Fibroblast of skin of abdomen (primary cell): Measurements from ENCODE around the gene TXNL4B.
"Not testable (repeated sequence)": the region's sequence is repeated elsewhere in the genome, so short reads cannot be mapped to it uniquely, and the experiment has no call there.

Experiments
- DNase-seq: peaks from one replicate; pipeline ENCODE4 v3.0.0-alpha.2; 2013

TXNL4B gene

GRCh38 chr16:72111657-72112451 lies 18.4 kb upstream of the TXNL4B start:
- DNase-seq, result no peak

GRCh38 chr16:72110662-72111615 lies 17.5 kb upstream of the TXNL4B start:
- DNase-seq, result no peak

DNA sequence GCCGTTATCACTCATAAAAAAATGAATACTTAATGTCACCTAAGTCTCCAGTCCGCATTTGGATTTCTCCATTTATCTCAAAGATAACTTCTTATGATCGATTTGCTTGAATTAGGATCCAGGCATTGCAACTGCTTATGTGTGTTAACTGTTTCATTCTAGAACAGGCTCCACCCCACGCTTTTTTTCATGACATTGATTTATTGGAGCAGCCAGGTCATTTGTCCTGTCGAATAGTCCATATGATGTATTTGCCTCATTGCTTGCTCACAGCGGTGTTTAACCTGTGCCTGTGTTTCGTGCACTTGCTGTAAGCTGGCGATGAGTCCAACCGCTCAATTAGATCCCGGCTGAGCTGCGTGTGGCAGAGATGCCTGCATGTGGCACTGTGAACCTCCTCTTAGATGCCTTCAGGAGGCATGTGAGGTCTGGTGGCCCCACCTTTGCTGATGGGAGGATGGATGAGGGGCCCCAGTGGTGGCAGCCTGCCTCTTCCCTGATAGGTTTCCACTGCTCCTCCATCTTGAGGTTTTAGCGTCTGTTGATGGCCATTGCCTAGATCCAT lies 16.6 kb upstream of the TXNL4B start:
- no peak for DNase-seq

DNA sequence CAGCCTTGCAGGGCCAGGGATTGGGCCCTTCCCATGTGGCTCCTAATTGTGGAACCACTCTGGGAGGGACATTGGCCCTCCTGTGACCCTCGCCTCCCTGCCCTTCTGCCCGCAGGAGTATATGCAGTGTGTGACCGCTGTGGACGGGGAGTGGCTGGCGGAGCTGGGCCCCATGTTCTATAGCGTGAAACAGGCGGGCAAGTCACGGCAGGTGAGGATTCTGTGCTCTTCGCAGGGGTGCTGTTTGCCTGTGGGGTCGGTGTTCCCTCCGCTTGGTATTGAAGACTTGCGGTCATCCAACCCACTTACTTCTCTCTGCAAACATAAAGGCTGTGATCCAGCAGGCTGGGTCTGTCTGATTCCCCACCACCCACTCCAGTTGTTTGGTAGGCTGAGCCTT lies 15.9 kb upstream of the TXNL4B start:
- no peak for DNase-seq

DNA sequence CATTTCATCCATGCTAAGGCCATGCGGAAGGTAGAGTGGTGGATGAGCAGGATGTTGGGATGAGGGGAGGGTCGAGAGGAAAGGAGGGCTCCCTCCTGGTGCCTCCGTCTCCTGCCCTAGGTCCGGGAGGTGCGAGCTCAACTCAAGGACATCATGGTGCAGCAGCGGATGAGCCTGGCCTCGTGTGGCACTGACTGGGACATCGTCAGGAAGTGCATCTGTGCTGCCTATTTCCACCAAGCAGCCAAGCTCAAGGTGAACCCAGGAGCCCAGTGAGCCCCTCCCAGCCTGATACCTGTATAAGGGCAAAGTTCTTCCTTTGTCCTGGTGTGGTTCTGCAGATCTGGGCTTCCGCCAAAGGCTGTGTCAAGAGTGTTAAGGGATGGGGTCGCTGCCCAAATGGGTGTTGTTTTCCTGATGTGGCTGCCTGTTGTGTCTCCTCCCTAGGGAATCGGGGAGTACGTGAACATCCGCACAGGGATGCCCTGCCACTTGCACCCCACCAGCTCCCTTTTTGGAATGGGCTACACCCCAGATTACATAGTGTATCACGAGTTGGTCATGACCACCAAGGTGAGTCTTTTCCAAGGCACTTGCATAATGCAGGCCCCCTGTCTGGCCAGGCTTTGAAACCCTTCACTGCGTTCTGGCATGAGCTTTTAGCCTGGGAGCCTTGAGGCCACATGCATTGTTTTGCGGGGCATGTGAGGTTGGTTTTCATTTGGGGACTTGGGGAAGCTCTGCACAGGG lies 15.1 kb upstream of the TXNL4B start:
- no peak for DNase-seq

GRCh38 chr16:72107371-72107770 lies 14.0 kb upstream of the TXNL4B start:
- DNase-seq, result no peak

- DNase-seq, result no peak
Measured at GRCh38 chr16:72105978-72106377, 12.6 kb upstream of the TXNL4B start.

- DNase-seq, result no peak
Measured at GRCh38 chr16:72104905-72105304, 11.5 kb upstream of the TXNL4B start.

DNA sequence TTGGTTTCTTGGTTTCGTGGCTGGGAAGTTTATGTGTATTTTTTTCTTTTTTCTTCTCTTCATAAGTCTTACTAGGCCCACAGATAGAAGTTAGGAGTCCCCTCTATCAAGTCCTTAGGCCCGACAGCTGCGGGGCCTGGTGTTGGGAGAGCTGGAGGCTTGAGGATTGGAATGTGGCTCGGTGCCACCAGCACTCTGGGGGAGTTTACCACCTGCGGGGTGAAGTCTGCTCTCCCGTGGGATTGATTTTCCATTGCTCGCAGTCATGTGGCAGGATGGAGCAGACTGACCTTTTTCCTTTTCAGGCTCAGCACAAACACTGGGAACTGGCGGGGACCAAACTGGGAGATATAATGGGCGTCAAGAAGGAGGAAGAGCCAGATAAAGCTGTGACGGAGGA lies 7.8 kb upstream of the TXNL4B start:
- no peak for DNase-seq

GRCh38 chr16:72099377-72099818 lies 6.0 kb upstream of the TXNL4B start:
- DNase-seq, result peak; percentile 37

DNA sequence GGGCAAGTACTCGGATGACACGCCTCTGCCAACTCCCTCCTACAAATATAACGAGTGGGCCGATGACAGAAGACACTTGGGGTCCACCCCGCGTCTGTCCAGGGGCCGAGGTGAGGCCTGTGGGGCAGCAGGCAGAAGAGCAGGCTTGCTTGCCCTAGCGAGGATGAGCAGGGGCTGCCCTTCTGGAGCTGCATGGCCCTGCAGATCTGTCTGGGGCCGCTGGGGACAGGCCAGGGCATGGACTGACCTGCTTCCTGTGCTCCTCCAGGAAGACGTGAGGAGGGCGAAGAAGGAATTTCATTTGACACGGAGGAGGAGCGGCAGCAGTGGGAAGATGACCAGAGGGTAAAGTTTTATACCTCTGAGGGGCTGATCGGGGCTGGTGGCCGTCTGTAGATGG lies 5.5 kb upstream of the TXNL4B start:
- DNase-seq, result no peak

DNA sequence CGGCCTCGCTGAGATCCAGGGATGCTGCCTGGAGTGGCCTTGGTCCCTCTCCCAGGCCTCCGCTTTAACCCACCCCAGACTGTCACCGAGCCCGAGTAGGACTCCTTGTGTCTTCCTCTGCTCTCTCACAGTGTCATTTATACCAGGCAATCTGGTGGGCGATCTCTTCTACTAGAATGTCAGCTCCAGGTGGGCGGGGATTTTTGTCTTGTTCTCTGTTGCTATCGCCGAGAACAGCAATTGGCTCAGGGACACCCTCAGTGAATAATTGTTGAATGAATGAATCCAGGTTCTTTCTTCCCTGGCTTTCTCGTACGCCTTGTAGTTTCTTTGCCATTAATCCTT lies 818 bp upstream of the TXNL4B start:
- DNase-seq, result no peak

DNA sequence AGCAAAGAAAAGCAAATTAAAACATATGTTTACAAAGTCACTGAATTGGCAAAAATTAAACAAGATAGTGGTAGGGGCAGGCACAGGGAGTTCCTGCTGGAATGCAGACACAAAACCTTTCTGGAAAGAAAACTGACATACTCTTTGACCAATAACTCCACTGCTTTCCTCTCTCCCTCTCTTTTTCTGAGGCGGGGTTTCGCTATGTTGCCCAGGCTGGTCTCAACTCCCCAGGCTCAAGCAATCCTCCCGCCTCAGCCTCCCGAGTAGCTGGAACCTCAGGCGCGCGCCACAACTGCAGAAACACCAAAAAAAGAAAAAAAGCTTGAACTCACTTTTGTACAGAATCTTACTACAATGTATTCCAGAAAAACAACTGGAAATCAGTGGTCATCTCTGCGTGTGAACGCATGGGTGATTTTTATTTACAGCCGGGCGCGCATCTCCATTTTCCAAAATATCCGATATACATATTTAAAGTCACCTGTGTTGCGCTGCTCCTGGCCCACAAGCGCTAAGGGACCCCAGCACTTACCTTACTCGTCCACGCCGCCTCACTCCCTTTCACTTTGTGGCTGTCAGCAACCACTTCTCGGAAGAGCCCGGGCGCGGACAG lies 480 bp downstream of the TXNL4B start:
- DNase-seq, result peak; percentile 53

- no peak for DNase-seq
Measured at GRCh38 chr16:72091217-72091616, 2.2 kb downstream of the TXNL4B start.

DNA sequence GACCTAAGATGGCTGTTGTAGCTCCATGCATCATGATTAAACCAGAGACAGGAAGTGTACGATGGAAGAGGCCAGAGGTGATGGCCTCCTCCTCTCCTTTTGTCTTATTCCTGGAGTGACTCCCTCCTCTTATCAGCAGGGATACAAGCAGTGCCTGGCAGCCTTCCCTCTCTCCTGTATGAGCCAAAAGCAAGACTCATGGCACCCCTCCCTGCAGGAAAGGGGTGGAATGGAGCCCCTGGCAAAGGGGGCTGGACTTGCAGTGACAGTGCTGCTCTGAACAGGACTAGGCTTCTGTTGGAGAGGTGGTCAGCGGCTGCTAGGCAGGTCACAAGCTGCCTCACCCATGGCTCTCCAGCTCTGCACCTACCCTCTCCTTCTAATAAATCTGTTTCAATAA lies 8.4 kb downstream of the TXNL4B start:
- no peak for DNase-seq

- no peak for DNase-seq
Measured at GRCh38 chr16:72084445-72084844, 9.0 kb downstream of the TXNL4B start.

DNA sequence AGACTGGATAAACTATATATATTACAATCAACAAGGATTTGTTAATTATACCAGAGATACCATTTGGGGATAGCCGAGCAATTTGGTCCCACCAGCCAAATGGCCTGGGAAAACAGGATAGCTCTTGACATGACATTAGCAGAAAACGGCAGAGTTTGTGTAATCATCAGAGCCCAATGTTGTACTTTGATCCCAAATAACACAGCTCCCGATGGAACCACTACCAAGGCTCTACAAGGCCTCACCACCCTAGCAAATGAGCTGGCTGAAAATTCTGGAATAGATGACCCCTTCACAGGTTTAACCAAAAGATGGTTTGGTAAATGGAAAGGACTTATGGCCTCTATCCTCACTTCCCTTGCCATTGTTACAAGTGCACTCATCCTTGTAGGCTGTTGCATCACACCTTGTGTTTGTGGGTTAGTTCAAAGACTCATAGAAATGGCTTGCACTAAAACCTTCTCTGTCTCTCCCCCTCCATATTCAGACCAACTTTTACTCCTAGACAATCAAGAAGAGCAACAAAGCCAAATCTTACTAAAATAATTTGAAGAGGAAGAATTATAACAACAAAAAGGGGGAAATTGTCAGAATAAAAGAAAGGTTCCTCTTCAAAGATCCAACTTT lies 9.5 kb downstream of the TXNL4B start:
- DNase-seq, result no peak

GRCh38 chr16:72076991-72077706 lies 16.3 kb downstream of the TXNL4B start:
- not testable (repeated sequence) for DNase-seq

GRCh38 chr16:72075067-72075466 lies 18.4 kb downstream of the TXNL4B start:
- not testable (repeated sequence) for DNase-seq

GRCh38 chr16:72073560-72074230 lies 19.7 kb downstream of the TXNL4B start:
- DNase-seq, result no peak
